ENCODE data around the gene MRPL52.
"Not testable (repeated sequence)": the region's sequence is repeated elsewhere in the genome, so short reads cannot be mapped to it uniquely, and the experiment has no call there.

Gene MRPL52

GRCh38 chr14:22812744-22813143 is 16.9 kb upstream of the MRPL52 start:
- no peak for DNase-seq

DNA sequence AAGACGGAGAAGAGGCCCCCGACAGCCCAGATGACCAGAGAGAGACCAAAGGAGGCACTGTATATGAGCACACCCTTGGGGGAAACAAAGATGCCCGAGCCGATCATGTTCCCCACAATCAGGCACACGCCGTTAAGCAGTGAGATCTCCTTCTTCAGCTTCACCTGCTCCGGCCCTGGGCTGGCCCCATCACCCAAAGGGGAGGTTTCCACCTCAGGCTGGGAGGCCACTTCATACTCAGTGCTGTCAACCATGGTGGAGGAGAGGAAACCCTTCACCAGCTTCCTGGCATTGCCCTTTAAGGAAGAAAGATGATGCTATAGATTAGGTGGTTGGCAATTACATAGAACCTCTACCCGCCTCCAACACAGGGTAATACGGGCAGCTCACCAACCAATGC is 16.5 kb upstream of the MRPL52 start:
- DNase-seq = no peak

DNA sequence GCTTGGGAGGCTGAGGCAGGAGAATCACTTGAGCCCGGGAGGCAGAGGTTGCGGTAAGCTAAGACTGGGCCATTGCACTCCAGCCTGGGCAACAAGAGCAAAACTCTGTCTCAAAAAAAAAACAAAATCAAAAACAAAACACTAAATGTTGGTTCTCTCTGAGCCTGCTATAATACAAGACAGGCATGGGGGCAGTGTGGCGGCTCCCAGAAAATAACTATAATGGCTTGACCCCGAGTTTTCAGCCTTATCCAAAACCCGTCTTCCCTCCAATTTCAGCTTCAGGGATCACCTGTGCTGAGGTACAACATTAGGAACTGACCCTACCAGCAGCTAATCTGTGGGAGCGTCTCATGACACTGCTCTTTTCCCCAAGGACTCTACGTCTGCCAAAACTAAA is 15.3 kb upstream of the MRPL52 start:
- no peak for DNase-seq

DNA sequence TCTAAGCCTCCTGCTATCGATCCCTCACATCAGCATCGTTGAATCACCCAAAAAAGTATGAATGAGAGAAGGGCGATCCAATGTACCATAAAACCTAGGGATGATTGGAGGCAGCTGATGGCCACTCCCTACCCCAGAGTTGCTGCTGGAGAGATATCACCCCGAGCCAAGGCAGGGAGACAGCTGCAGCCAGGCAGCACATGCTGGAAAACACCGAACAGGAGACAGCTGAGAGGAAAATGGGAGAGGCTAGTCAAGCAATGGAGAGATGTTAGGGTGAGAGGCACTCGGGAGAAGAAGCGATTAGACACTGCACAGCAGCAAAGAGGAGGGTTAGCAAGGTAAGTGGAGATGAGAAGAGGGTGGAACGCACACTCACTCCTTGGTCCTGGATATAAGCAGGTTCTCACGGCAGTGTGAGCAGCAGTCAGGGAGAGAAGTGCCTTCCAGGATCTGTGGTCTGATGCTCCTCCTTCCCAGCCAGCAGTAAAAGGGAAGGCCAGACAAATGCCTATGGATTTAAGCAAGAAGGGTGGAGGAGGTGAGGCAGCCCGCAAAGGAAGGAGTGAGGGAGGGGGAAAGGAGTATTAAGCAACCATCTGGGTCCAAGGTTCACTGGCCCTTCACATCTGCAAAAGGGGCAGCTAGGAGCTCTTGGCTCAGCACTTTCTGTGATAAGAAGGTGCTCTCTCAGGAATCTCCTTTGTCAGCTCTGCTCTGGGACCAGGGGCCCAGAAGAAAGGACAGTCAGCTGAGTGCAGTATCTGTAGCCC is 14.6 kb upstream of the MRPL52 start, which contains the start of gene SLC7A7:
Gene SLC7A7, minus strand, starts transcription at position 495 of the 773 bp plus-strand sequence. CDS start 2,037 bp downstream, outside the sequence.
- DNase-seq = peak; percentile 78

GRCh38 chr14:22819151-22819988 is 10.3 kb upstream of the MRPL52 start:
- peak; percentile 71 for DNase-seq

DNA sequence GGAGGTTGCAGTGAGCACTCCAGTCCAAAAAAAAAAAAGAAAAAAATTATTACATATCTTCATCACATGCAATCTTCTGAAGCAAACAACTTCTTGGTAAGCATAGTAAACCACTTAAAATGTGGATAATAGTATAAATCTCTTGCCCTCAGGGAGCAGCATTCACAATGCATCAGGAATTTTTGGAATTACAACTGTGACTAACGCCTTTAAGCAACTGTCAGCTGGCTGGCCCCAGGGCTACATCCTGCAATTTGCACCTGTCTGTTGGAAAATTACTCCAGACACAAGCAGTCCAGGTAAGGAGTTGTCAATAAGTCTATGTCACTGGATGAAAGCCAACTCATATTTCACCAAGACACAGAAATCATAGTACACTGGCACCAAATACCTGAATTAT is 9.0 kb upstream of the MRPL52 start:
- no peak for DNase-seq

- no peak for DNase-seq
Observed at GRCh38 chr14:22821193-22822015, 8.3 kb upstream of the MRPL52 start.

- no peak for DNase-seq
Observed at GRCh38 chr14:22822016-22822570, 7.6 kb upstream of the MRPL52 start.

DNA sequence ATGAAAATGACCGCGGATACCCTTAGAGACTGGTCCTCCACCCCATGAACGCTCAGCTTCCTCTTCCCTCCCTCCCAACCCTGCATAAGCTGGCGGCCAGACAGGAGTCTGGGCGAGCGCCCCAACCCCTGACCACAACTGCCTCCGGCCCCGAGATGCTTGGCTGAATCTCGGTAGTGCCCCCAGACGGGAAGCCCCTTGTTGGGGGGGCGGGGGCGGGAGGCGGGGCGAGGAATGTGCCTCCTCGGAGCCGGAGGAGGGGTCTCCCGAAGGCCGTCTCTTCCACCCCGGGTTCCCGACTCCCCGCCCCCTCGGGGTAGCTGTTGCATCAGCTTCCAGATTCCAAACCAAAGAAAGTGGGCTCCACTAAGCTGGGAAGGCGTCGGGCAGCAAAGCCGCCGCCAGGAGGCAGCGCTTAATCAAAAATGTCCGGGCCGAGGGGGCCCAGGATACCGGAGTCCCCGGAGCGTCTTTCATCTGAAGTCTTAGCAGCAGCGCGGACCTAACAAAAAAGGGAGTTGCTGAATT is 7.1 kb upstream of the MRPL52 start:
- peak; percentile 94 for DNase-seq

- DNase-seq = peak; percentile 73
Observed at GRCh38 chr14:22824711-22825359, 4.9 kb upstream of the MRPL52 start.

GRCh38 chr14:22829076-22829660 is 519 bp upstream of the MRPL52 start:
- not testable (repeated sequence) for DNase-seq

DNA sequence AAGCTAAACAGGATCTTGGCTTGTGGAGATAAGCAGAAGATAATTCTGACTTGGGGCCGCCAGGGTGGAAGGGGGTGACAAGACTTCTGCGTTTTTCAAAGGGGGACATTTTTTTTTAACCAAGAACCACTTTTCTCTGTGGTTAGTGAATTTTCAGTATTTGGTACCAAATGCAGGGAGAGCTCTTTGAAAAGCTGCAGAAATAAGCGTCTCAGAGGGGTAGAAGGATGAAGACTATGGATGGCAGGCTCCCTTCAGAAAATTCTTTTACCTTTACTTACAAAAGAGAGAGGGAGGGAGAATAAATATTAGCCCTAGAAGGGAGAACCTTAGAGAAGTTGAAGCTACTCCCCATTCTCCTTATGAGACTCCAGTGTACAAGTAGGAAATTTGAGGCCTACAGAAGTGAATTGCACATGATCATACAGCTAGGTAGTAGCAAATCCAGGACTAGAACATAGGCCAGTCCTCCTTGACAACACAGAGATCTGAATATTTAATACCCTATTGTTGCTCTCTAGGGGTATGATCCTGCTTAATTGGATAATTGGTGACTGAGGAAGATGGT is 840 bp downstream of the MRPL52 start:
- no peak for DNase-seq

- DNase-seq = no peak
Observed at GRCh38 chr14:22835505-22835904, 5.8 kb downstream of the MRPL52 start.

DNA sequence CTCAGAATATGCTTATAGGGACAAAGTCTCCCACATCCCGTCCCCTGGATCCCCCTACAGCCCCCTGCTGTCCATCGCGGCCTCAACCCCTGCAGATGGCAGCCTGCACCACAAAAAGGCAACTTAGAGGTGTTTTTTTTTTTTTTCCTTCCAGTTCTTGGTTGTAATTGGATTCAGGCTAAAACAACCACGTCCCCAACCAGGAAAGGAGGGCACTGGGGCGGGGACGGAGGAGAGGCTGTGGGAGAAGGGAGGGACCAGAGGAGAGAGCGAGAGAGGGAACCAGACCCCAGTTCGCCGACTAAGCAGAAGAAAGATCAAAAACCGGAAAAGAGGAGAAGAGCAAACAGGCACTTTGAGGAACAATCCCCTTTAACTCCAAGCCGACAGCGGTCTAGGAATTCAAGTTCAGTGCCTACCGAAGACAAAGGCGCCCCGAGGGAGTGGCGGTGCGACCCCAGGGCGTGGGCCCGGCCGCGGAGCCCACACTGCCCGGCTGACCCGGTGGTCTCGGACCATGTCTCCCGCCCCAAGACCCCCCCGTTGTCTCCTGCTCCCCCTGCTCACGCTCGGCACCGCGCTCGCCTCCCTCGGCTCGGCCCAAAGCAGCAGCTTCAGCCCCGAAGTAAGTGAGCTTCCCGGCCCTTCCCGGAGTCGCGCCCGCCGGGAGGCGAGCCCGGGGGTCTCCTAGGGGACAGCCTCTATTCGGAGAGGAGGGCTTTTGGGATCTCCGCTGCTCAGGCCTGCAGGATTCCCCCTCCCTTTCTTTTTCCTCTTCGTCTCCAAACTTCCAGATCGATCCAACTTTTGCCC is 6.8 kb downstream of the MRPL52 start, which contains the start of gene MMP14:
Gene MMP14, plus strand, starts transcription at position 285 of the 813 bp plus-strand sequence. Its CDS starts 233 bp downstream, at position 518.
- peak; percentile 94 for DNase-seq

GRCh38 chr14:22837114-22837749 is 7.5 kb downstream of the MRPL52 start:
- DNase-seq = peak; percentile 81

GRCh38 chr14:22837750-22838538 is 8.3 kb downstream of the MRPL52 start:
- DNase-seq = peak; percentile 60

- DNase-seq = peak; percentile 77
Observed at GRCh38 chr14:22838631-22839041, 8.9 kb downstream of the MRPL52 start.

DNA sequence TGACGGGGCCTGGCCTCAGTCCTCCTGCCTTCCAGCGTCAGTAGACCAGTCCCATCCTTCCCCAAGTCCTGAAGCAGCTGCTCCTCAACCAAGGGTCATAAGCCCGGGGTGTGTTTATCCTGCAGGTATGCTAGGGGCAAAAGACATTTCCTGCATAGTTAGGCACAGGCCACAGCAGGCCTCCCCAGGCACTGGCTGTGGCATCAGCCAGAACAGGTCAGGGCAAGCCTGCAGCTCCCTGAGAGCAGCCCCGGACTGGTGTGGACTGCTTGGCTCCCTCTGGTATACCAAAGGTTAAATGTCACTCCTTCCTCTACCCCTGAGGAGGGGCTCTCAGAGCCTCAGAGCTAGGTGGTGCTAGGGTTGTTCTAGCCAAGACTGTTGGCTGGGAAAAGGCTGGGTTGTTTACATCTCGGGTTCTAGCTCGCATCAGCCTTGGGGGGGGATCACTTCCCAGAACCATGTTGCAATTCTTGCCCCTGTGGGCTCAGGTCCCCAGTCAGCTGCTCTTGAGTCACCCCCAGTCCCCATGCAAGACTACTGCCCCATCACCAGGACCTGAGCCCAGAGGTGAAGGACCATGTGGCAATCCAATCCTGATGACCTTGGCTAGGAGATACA is 9.6 kb downstream of the MRPL52 start:
- DNase-seq = no peak

Measured in femur (tissue), 1 donor.